ENCODE data around the gene FSTL4. TPM values are rescaled to one million over a fixed set of nuclear protein-coding genes. Genes with fewer than 3 reads are reported as not detected.

The FSTL4 gene
- total and polyA plus RNA-seq, 2 of the 13 experiments (the other 11 are each of a cell fraction or from before 2014, with no cell fraction given) = 2.1 to 3.0 TPM

DNA sequence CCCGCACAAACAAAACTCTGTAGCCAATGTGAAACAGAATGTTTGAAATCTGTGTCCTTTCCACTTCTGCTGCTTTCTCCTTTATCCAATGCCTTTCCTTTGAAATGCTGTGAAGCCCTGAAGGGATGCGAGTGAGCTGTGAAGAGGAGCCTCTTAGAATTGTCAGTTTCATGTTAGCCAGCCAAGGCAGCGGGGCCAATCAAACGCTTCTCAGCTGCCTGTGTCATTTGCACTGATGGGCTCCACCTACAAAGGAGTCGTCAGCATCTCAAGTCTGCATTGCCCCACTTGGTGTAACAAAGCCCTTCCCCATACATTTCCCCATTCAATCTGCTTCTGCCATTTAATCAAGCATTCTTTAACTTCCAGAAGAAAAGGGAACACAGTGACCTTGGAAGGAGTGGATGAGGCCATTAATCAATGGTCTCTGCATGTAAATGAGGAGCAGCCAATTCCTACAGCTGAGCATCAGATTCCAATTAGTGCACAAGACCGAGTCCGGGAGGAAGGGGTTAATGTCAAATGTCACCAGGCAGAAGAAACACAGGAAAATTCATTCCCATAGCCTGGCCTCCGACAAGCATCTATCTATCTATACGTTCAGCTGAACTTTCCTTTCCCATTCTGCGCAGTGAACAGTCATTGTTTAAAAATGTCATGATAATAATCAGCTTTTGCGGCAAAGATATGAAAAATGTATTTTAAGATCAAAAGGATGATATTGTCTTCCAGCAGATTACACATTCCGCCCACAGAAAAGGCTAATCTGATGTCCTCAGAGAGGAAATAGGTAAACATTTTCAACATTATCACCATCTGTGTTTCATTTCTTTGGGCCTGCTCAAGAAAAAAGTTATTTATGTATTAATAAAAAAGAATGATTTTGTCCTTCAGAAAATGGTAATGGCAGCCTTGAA, 154.6 kb downstream of the FSTL4 start:
- ATAC-seq (no peak), FAIRE-seq (no peak), DNase-seq (ENCODE audit: low spot score) (no peak)
- Histone ChIP-seq H3K79me2 (ENCODE audit: insufficient read depth, low read length) (no peaks in the 10 kb centered on the region), H4K20me1 (ENCODE audit: insufficient read depth, low read length) (no peaks in the 10 kb centered on the region), H3K36me3 (replicated peaks in 1 of 2; ENCODE audit: control insufficient read depth in 1 of 2, insufficient read depth in 2 of 2, low read length in 2 of 2) (no peaks in the 10 kb centered on the region), H3K4me2 (ENCODE audit: low read depth, low read length) (no peak overlapping the region), H2AFZ (ENCODE audit: low read length) (no peak overlapping the region), H3K9me3 (ENCODE audit: low read length) (no peaks in the 10 kb centered on the region), H3K4me1 (ENCODE audit: insufficient read depth, low read length) (no peaks in the 10 kb centered on the region), H3K27me3 (ENCODE audit: control insufficient read depth in 1 of 2, insufficient read depth in 2 of 2, low read length in 2 of 2) (no peaks in the 10 kb centered on the region; a peak in 1 of 5 replicates), H3K4me3 (replicated peaks in 1 of 3; ENCODE audit: insufficient read depth in 1 of 3, low read depth in 2 of 3, low read length in 3 of 3) (no peak overlapping the region), H3K9ac (ENCODE audit: insufficient read depth, low read depth, low read length) (no peak overlapping the region), H3K27ac (ENCODE audit: extremely low read length, insufficient read depth, low read length) (no peak overlapping the region)
- POLR2A ChIA-PET = no interaction called here
- in situ Hi-C loops (cut with HindIII; ENCODE audit: extremely low pct_ligation_motif_present, low pct_unique_long_range_greater_than_20kb) (no loop called here), intact Hi-C loops (cut with micrococcal nuclease; ENCODE audit: unreplicated experiment) (no loop called here)
- WGBS (ENCODE audit: low lambda C conversion rate) = 32% methylated on average over 12 of the region's 12 CpGs
- CTCF ChIA-PET (ENCODE audit: low intra/inter-chr PET ratio, low total read pairs) = no interaction called here
- no TSS peak for BruUV-seq (replicated peaks)
- TF ChIP-seq, protein P1, sequence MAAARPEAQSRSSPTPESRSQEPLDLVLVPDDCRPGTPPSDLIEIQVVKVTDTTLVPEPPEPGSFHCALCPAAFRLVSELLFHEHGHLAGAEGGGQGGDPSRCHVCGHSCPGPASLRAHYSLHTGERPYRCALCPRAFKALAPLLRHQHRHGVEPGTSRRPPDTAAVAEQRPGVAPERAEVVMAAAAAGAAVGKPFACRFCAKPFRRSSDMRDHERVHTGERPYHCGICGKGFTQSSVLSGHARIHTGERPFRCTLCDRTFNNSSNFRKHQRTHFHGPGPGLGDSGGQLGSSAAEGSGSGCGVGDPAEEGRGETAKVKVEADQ (CRISPR knock-in tag; IDR thresholded peaks at IDR 0.05; ENCODE audit: borderline replicate concordance) = no peak
- TF ChIP-seq ZFX (CRISPR knock-in tag; IDR thresholded peaks at IDR 0.05; ENCODE audit: low read depth) = no peak
- no peak for TF ChIP-seq RFX1 (IDR thresholded peaks at IDR 0.05)
- no peak for TF ChIP-seq ASH2L (IDR thresholded peaks at IDR 0.05; ENCODE audit: insufficient read length, low read depth, low read length)
- TF ChIP-seq ZFP90 (CRISPR knock-in tag; IDR thresholded peaks at IDR 0.05; ENCODE audit: borderline replicate concordance) = no peak
- no peak for TF ChIP-seq TEAD3 (CRISPR knock-in tag; optimal IDR thresholded peaks at IDR 0.05; ENCODE audit: borderline replicate concordance)
- TF ChIP-seq FOXJ3 (CRISPR knock-in tag; IDR thresholded peaks at IDR 0.05; ENCODE audit: borderline replicate concordance) = no peak
- no peak for TF ChIP-seq TGIF2 (CRISPR knock-in tag; IDR thresholded peaks at IDR 0.05)
- no peak for TF ChIP-seq SATB2 (CRISPR knock-in tag; IDR thresholded peaks at IDR 0.05)
- TF ChIP-seq, protein P2, sequence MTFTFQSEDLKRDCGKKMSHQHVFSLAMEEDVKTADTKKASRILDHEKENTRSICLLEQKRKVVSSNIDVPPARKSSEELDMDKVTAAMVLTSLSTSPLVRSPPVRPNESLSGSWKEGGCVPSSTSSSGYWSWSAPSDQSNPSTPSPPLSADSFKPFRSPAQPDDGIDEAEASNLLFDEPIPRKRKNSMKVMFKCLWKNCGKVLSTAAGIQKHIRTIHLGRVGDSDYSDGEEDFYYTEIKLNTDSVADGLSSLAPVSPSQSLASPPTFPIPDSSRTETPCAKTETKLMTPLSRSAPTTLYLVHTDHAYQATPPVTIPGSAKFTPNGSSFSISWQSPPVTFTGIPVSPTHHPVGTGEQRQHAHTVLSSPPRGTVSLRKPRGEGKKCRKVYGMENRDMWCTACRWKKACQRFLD (CRISPR knock-in tag; IDR thresholded peaks at IDR 0.05; ENCODE audit: borderline replicate concordance) = no peak
- no peak for TF ChIP-seq SMARCE1 (IDR thresholded peaks at IDR 0.05; ENCODE audit: borderline replicate concordance)

All from HepG2 (cell line).